GM23338 (cell line): ENCODE results near the gene RNF34. TPM values are rescaled to one million over a fixed set of nuclear protein-coding genes. Genes with fewer than 3 reads are reported as not detected.

ENCODE experiments used
- ATAC-seq: fragments of 200-7000 bp; cut with Tn5 transposase; 3 replicates; pipeline ENCODE4 v1.9.1; 2020
- DNase-seq: peaks from one replicate; pipeline ENCODE4 v3.0.0-alpha.2; 2015; ENCODE audit warnings: low spot score
- H2AFZ ChIP-seq: fragments of 200-600 bp; sonication (generic); 2 replicates; pipeline ENCODE4 v1.8.0; 2016; ENCODE audit warnings: antibody characterized with exemption, mild to moderate bottlenecking, moderate library complexity
- H3F3A ChIP-seq: fragments of 200-600 bp; sonication (generic); replicated peaks from 2 replicates; pipeline ENCODE4 v1.8.0; 2017; ENCODE audit warnings: antibody characterized with exemption, mixed run types, low read depth
- H3K27ac ChIP-seq: fragments of 200-600 bp; sonication (generic); 2 replicates; pipeline ENCODE4 v1.6.1; 2016; ENCODE audit warnings: low read depth
- H3K27me3 ChIP-seq: fragments of 200-600 bp; sonication (generic); 2 replicates; pipeline ENCODE4 v1.8.0; 2016; ENCODE audit warnings: mild to moderate bottlenecking, mixed run types, moderate library complexity; ENCODE audit not compliant: insufficient read depth
- H3K36me3 ChIP-seq: fragments of 200-600 bp; sonication (generic); 2 replicates; pipeline ENCODE4 v1.8.0; 2016; ENCODE audit warnings: mild to moderate bottlenecking; ENCODE audit not compliant: insufficient read depth
- H3K4me1 ChIP-seq: fragments of 200-600 bp; sonication (generic); 2 replicates; pipeline ENCODE4 v1.8.0; 2016; ENCODE audit warnings: mild to moderate bottlenecking, moderate library complexity; ENCODE audit not compliant: insufficient read depth
- H3K4me2 ChIP-seq: fragments of 200-600 bp; sonication (generic); 2 replicates; pipeline ENCODE4 v1.7.1; 2017; ENCODE audit warnings: mixed run types
- H3K4me3 ChIP-seq: fragments of 200-600 bp; sonication (generic); 2 replicates; pipeline ENCODE4 v1.6.1; 2016; ENCODE audit warnings: mixed run types
- H3K79me2 ChIP-seq: fragments of 200-600 bp; sonication (generic); replicated peaks from 2 replicates; pipeline ENCODE4 v1.8.0; 2017; ENCODE audit warnings: mild to moderate bottlenecking; ENCODE audit not compliant: insufficient read depth
- H3K9me2 ChIP-seq: fragments of 200-600 bp; sonication (generic); 2 replicates; pipeline ENCODE4 v1.8.0; 2017; ENCODE audit not compliant: insufficient read depth
- H4K20me1 ChIP-seq: fragments of 200-600 bp; sonication (generic); replicated peaks from 2 replicates; pipeline ENCODE4 v1.8.0; 2017; ENCODE audit warnings: mild to moderate bottlenecking; ENCODE audit not compliant: insufficient read depth
- H3K27ac Mint-ChIP-seq: 2 replicates; pipeline ENCODE4 v1.8.0; 2020; ENCODE audit warnings: inconsistent platforms, mild to moderate bottlenecking, moderate library complexity, mixed read lengths
- H3K27me3 Mint-ChIP-seq: 3 replicates; pipeline ENCODE4 v1.8.0; 2022; ENCODE audit warnings: low read depth, mild to moderate bottlenecking, moderate library complexity, mixed read lengths, inconsistent platforms; ENCODE audit not compliant: insufficient read depth, poor library complexity
- H3K36me3 Mint-ChIP-seq: 3 replicates; pipeline ENCODE4 v1.8.0; 2021; ENCODE audit warnings: low read depth, mild to moderate bottlenecking, inconsistent platforms, moderate library complexity, mixed read lengths
- H3K4me1 Mint-ChIP-seq: 3 replicates; pipeline ENCODE4 v1.8.0; 2020; ENCODE audit warnings: mild to moderate bottlenecking, inconsistent platforms, mixed read lengths
- H3K4me3 Mint-ChIP-seq: 3 replicates; pipeline ENCODE4 v1.8.0; 2021; ENCODE audit warnings: moderate library complexity, mild to moderate bottlenecking, inconsistent platforms, mixed read lengths
- H3K9me3 Mint-ChIP-seq: 3 replicates; pipeline ENCODE4 v1.8.0; 2020; ENCODE audit warnings: moderate library complexity, mild to moderate bottlenecking, inconsistent platforms, mixed read lengths
- CTCF ChIP-seq, 2 experiments: fragments of 200-600 bp in 1 of 2; sonication (generic) in 1 of 2; conservative IDR thresholded peaks; 2 replicates each; pipeline versions ENCODE4 v1.5.1 to v1.6.1; 2016 to 2017; ENCODE audit warnings: antibody characterized with exemption in 2 of 2, low read depth in 2 of 2, mild to moderate bottlenecking in 2 of 2, moderate library complexity in 1 of 2
- JUNB ChIP-seq: IDR thresholded peaks from one replicate; pipeline ENCODE4 v1.6.1; 2016; ENCODE audit warnings: antibody characterized with exemption; ENCODE audit not compliant: unreplicated experiment
- NANOG ChIP-seq: IDR thresholded peaks from 2 replicates; pipeline ENCODE4 v1.6.1; 2016; ENCODE audit warnings: antibody characterized with exemption, borderline replicate concordance
- ZNF462 ChIP-seq: fragments of 250-450 bp; sonication (Bioruptor Pico); IDR thresholded peaks from 2 replicates; pipeline ENCODE4 v1.5.0; 2020; ENCODE audit warnings: mild to moderate bottlenecking, moderate library complexity
- polyA plus RNA-seq: library from polyadenylated mRNA; unstranded; fragments of >200 nt; fragmentation: Nextera tagmentation; extraction: Ambion mirVana; gene quantifications from 2 replicates; pipeline ENCODE4 v1.2.1, GENCODE V29; 2016
- total RNA-seq: library from RNA; depleted of rRNA; stranded (reverse); fragments of >200 nt; shearing (Covaris generic); gene quantifications from 2 replicates; pipeline ENCODE4 v1.2.3, GENCODE V29; 2014

RNF34 gene
- total and polyA plus RNA-seq, 2 experiments from 2014 or later: 47.2 to 63.3 TPM

GRCh38 chr12:121392325-121392716, 7.6 kb upstream of the RNF34 start (continued):
- TF ChIP-seq CTCF (conservative IDR thresholded peaks at IDR 0.05; ENCODE audit: low read depth in 2 of 2): no peak
- no peak for TF ChIP-seq NANOG
- TF ChIP-seq ZNF462 (CRISPR knock-in tag): no peak
- TF ChIP-seq JUNB: no peak

- no peak for DNase-seq
- Histone ChIP-seq H3K79me2 (peaks cover 27% of the 10 kb centered on the region), H3K27me3 (no peaks in the 10 kb centered on the region), H3K36me3 (no peaks in the 10 kb centered on the region), H3K9me2 (no peaks in the 10 kb centered on the region), H3F3A (peaks cover 6% of the 10 kb centered on the region; the same call in 1 of the 2 replicates), H4K20me1 (peaks cover 6% of the 10 kb centered on the region; the same call in 1 of the 2 replicates), H3K4me3 (no peak overlapping the region), H3K4me2 (no peak overlapping the region), H2AFZ (no peak overlapping the region), H3K27ac (no peak overlapping the region), H3K4me1 (peaks cover 10% of the 10 kb centered on the region; the same call in 1 of the 2 replicates)
- no peak overlapping the region for H3K27ac Mint-ChIP-seq
- H3K4me3 Mint-ChIP-seq: no peak overlapping the region
- peaks cover 10% of the 10 kb centered on the region for H3K27me3 Mint-ChIP-seq
- H3K4me1 Mint-ChIP-seq: peaks cover 17% of the 10 kb centered on the region; the same call in 2 of the 3 replicates
- peaks cover 1% of the 10 kb centered on the region; the same call in 1 of the 3 replicates for H3K36me3 Mint-ChIP-seq
- ATAC-seq: no peak
- no peaks in the 10 kb centered on the region for H3K9me3 Mint-ChIP-seq
- TF ChIP-seq ZNF462 (CRISPR knock-in tag): no peak
Measured at GRCh38 chr12:121397521-121397920, 2.4 kb upstream of the RNF34 start.
